Astrocyte (in vitro differentiated cells and primary cell): ENCODE results near the gene RASA2.
"Not testable (repeated sequence)": the region's sequence is repeated elsewhere in the genome, so short reads cannot be mapped to it uniquely, and the experiment has no call there.

Experiments
- EZH2 ChIP-seq: IDR thresholded peaks from 2 replicates; pipeline ENCODE4 v1.6.1; 2012; ENCODE audit warnings: mild to moderate bottlenecking, low read length, inconsistent platforms; ENCODE audit not compliant: insufficient read depth
- TF ChIP-seq, protein P1 (sequence below): IDR thresholded peaks from 2 replicates; pipeline ENCODE4 v1.5.1; 2011; ENCODE audit warnings: low read depth, mild to moderate bottlenecking, inconsistent platforms, low read length, moderate library complexity; ENCODE audit not compliant: insufficient read depth

DNA sequence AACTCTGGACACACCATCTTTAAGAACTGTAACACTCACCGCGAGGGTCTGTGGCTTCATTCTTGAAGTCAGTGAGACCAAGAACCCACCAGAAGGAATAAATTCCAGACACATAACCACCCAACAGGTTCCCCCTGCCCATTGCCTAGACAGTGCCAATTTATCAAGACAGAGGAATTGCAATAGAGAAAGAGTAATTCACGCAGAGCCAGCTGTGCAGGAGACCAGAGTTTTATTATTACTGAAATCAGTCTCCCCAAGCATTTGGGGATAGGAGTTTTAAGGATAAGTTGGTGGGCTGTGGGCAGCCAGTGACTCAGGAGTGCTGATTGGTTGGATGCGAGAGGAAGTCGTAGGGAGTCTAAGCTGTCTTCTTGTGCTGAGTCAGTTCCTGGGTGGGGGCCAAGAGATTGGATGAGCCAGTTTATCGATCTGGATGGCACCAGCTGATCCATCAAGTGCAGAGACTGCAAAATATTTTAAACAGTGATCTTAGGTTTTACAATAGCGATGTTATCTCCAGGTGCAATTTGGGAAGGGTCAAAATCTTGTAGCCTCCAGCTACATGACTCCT, 142.1 kb downstream of the RASA2 start:
- TF ChIP-seq, protein P1, sequence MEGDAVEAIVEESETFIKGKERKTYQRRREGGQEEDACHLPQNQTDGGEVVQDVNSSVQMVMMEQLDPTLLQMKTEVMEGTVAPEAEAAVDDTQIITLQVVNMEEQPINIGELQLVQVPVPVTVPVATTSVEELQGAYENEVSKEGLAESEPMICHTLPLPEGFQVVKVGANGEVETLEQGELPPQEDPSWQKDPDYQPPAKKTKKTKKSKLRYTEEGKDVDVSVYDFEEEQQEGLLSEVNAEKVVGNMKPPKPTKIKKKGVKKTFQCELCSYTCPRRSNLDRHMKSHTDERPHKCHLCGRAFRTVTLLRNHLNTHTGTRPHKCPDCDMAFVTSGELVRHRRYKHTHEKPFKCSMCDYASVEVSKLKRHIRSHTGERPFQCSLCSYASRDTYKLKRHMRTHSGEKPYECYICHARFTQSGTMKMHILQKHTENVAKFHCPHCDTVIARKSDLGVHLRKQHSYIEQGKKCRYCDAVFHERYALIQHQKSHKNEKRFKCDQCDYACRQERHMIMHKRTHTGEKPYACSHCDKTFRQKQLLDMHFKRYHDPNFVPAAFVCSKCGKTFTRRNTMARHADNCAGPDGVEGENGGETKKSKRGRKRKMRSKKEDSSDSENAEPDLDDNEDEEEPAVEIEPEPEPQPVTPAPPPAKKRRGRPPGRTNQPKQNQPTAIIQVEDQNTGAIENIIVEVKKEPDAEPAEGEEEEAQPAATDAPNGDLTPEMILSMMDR: not testable (repeated sequence)
- TF ChIP-seq EZH2: not testable (repeated sequence)
